ENCODE data around the gene RPS14. TPM values are rescaled to one million over a fixed set of nuclear protein-coding genes. Genes with fewer than 3 reads are reported as not detected.
"Not testable (repeated sequence)": the region's sequence is repeated elsewhere in the genome, so short reads cannot be mapped to it uniquely, and the experiment has no call there.

Gene RPS14
- polyA plus RNA-seq, 1 donor, result 3,181 TPM

- not testable (repeated sequence) for DNase-seq (ENCODE audit: low read depth)
These were observed 35.4 kb downstream of the RPS14 start for GRCh38 chr5:150413902-150414790.

DNA sequence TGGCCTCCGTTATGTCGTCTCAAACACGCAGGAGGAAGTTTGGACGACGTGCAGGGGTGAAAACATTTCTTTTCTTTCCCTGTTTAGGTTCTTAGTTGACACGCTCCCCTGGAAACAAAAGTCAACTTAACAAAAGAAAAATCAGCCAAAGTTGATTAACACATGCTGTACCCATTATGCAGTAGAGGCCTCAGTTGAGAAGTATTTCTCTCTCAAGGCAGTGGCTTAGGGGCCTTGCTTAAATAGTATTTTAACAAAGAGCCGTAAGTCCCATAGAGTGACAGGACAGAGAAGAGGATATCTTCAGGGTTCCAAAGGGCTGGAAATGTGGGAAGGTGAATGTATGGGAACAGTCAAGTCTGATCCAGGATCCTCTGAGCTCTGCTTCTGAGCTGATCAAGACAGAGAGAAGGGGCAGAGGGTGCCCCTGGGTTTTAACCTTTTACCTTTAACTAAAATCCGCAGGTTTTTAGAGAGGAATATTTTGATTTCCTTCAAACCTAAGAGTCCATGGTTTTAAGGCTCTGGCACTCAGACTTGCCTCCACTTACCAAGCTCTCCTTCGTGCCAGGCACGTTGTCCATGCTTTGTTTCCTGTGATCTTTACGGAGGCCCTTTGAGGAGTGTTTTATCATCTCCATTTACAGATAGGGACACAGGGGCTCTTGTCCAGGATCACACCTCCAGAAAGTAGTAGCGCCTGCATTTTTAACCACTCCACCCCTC, 36.2 kb downstream of the RPS14 start:
- no peak for DNase-seq (ENCODE audit: low read depth)

DNA sequence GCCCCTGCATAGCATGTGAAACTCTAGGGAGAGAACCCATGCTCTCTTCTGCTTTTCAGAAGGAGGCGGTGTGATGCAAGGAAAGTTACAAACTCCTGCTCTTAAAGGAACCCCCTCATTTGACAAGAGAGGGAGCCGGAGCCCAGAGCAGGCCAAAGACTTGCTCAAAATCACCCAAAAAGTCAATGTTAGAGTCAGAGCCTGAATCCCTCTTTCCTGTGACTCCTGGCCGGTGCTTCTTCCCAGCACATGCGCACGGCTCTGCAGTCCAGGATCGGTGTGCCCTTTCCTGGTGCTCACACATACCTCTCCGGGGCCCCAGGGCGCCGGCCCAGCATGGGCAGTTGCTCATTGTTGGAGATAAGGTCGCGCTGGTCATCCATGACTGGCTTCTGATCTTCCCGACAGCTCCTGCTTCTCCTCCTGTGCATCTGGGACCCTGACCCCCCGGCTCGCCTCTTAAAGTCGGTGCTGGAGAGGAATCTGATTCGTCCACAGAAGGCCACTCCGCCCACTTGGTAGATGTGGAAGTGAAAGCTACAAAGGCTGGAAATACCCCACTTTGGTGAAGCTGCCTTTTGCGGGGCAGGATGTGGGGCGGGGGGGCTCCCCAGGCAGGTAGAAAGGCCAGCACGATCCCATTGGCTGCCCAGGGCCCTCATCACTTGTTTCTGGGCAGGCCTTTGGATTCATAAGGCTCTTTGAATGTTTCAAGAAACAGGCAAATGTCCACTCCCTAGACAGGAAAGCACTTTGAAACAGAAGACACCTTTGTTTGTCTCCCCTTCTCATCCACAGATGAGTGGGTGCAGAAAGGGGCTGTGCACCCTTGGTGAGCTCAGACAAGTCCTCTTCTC, 37.0 kb downstream of the RPS14 start, which contains the start of gene CD74:
Gene CD74 (minus strand): TSS at position 592 of the 857 bp plus-strand sequence. CDS start 161 bp downstream, at position 431.
- no peak for DNase-seq (ENCODE audit: low read depth)

DNA sequence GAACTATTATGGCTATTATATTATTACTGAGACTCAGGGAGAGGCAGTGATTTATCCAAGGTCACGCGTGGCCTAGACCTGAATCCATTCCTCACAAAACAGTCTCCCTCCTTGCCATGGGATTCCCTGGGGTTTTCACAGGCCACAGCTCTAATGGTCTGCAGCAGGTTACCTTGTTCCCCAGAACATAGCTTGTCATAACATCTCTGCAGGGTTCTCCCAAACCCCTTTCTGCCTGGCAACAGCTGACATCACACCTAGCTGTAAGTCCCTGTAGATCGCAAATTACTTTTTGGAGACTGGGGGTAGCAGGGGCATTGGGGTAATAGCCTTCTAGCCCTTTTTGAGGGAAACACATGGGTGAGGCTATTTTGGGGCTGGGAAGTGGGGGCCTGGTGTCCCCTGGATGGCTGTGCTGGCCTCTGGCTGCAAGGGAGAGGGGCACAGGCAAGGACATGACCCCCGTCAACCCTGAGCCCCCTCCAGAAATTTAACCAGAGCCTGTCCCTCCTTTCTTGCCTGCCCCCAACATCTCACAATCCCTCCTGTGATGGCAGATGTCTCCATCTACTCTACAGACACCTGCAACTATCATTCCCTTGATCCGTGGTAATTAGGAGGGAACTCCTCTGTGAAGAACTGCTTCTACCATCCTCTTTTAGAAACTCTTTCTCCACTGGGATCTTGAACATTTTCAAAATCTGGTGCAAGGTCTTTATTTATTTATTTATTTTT, 38.1 kb downstream of the RPS14 start:
- DNase-seq (ENCODE audit: low read depth), result no peak

DNA sequence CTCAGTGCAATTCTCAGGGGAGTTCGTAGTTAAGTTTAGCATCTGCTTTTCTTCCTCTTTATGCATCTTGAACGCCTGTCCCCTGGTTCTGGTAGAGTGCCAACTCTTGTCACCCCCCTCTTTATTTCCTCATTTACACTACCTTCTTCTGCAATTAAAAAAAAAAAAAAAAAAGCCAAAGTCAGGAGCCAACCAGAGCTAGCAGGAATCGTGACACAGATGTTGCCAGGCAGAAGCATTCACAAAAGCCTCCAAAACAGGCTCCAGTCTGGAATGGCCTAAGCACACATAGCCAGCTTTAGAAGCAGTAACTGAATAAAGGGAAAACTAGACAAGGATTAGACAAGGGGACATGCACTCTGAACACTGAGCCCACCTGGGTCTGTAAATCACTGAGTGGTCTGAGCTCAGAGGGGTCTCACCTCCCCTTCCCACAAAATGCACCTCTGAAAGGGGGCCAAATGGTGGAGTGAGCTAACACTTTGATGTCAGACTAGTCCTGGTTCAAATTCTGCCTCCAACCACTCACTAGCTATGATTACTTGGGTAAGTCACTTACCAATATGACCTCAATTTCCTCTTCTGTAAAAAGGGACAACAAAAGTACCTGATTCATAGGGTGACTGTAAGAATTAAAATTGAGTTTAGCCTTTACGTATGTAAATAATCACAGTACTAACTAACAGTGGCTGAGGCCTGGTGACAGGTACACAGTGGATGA, 38.9 kb downstream of the RPS14 start:
- DNase-seq (ENCODE audit: low read depth), result peak; percentile 77

DNA sequence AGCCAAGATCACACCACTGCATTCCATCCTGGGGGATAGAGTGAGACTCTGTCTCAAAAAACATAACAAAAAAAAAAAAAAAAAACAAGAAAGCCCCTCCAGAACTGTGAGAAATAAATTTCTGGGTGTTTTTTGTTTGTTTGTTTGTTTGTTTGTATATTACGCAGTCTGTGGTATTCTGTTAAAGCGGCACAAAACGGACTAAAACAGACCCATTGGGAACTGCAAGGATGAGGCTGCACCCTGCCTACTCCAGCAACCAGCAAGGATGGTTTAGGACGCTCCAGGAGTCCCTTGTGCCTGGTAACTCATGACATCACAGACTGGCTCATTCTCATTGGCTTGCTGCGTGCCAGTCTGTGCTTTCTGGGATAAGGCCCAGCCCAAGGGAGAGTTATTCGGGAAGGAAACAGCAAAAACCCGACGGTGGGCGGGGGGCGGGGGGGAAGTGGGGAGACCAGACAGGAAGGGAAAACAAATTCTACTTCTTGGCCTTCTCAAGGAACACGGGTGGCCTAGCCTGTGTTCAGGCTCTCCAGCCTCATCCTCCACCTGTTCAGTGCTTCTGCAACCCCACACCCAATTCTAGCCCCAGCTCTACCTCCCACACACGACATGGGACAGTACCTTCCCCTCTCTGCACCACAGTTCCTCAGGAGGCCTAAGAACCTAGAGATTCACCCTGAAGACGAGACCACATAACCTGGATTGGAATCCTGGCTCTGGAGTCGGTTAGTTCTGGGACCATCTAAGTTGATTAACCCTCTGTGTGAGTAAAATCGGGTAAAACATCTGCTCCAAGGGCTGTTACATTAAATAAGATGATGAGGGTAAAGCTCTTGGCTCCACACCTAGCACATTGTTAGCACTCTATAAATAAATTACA, 39.7 kb downstream of the RPS14 start:
- DNase-seq (ENCODE audit: low read depth), result peak; percentile 52

DNA sequence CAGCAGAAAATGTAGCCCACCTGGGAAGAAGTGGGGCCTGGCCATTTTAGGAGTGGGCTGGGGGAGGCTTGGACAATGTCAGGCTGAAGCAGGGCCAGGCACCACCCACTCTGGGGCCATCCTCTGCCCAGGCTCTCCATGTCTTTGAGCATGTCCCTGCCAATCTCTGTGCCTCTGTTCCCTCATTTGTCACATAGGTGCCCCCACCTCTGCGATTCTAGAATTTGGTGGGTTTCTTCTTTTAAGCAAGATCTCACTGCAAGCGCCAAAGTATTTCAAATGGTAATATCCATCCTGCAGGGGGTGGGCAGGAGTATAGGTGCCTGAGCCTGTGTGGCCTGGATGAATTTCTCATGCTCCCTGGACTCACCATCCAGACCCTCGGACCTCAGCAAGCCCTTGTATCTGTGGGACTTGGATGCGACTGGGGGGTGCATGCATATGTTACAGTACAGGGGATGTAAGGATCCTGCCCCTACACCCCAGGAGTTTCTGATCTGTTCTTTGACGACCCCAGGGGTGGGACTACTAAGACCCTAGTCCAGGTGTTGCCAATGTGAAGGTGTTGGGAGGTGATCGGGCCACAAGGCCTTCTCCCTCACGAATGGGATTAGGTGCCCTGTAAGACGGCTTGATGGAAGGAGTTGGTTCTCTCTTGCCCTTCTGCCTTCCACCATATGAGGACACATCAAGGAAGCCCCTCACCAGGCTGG, 41.2 kb downstream of the RPS14 start:
- DNase-seq (ENCODE audit: low read depth), result no peak

DNA sequence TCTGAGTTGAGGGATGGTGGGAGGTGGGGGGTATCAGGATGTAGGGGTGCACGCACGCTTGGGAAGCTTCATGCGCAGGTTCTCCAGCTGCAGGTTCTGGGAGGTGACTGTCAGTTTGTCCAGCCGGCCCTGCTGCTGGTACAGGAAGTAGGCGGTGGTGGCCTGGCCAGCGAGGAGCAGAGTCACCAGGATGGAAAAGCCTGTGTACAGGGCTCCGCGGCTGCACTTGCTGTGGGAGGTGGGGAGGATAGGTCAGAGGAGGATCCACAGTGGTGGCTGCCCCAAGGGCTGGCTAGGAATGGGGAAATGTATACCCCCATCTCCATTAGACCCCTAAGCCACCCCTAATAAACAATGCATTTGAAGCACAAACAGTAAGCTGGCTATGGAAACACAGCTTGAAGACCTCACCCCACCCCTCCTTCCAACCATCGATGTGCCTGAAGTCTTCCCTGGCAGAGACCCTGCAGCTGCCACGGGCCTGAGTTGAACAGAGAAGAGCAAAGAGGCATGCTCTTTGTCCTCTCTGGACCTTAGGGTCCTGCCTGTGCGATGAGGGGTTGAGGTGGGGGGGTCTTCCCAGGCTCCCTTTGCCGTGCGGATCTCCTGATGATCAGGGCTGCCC, 42.3 kb downstream of the RPS14 start:
- DNase-seq (ENCODE audit: low read depth), result no peak

DNA sequence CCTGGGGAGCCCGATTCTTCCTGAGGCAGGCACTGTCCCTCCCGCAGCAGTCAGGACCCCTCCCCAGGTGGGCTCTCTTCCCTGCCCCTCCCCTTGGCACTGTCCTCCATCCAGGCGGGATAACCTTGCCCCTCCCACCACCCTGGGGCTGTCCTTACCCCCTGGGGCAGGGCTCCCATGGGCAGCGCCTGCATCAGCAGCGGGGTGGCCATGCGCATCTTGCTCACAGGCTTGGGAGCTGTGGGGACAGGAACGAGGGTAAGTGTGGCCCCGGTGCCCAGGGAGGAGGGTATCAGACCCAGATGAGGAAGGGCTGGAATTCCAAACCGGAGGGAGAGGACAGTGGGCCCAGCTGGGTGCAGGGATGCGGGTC, 42.8 kb downstream of the RPS14 start:
- no peak for DNase-seq (ENCODE audit: low read depth)

- no peak for DNase-seq (ENCODE audit: low read depth)
These were observed 43.3 kb downstream of the RPS14 start for GRCh38 chr5:150406103-150406722.

DNA sequence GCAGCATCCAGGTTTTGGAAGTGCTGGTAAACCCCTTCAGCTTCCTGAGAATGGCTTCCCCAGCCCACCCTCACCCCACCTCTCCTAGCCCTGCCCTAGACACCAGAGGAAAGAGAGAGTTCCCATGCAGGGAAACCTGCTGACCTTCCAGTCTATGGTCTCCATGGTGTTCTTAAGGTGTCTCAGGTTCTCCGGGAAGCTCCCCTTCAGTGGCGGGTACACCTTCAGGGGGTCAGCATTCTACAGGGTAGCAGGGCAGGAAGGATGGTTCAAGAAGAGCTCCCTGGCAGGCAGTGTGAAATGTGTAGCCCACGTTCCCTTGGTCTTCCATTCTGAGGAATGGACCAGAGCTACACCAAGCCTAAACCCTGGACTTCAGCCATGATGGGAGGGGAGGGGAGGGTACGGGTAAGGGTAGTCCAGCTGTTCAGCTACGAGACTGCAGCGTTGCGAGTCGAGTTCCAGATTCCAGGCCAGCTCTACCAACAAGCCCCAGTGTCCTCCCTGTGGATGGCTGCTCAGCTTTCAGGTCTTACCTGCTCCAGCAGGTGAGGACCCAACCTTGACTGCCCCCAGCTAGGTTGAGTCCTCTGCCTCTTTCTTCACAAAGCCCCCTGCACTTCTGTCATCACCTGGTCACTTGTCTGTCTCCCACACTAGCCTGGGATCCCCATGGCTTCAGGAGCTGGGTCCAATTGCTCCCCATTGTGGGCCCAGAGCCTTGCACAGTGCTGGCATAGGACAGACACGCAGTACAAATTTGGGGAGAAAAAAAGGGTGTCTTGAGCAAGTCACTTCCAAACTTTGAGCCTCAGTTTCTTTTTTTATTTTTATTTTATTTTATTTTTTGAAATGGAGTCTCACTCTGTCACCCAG, 44.4 kb downstream of the RPS14 start:
- no peak for DNase-seq (ENCODE audit: low read depth)

- DNase-seq (ENCODE audit: low read depth), result no peak
These were observed 45.0 kb downstream of the RPS14 start for GRCh38 chr5:150404535-150404934.

DNA sequence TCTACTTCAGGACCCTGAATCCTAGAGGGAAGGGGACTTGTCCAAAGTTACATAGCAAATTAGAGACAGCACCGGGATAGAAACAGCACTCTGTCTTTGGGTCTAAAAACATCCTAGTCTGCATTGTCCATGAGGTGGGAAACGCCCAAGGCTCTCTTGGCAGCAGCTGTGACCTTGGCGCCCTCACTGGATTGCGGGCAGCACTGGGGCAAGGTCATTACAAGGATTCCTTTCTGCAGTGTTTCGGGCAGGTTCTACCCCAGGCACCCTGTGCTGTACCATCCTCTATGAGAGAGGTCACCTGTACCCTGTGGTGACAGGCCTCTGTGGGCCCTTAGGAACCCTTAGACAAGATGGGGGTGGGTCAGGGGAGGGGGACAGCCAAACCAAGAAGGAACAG, 45.4 kb downstream of the RPS14 start:
- DNase-seq (ENCODE audit: low read depth), result no peak

DNA sequence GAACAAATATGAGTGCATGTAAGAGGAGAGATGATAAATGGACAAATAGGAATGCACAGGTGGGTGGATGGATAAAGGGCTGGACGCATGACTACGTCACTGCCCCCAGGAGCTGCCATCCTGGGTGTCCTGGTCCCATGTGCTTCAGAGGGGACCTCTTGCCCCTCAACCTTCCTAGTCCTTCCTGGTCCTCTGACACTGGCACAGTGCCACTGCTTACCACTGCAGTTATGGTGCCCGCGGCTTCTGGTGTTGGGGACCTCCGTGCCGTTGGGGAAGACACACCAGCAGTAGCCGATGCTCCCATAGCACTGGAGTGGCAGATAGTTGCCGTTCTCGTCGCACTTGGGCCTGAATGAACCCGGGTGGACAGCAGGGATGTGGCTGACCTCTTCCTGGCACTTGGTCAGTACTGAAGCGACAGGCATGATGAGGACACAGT, 46.6 kb downstream of the RPS14 start:
- no peak for DNase-seq (ENCODE audit: low read depth)

- DNase-seq (ENCODE audit: low read depth), result no peak
These were observed 47.2 kb downstream of the RPS14 start for GRCh38 chr5:150402229-150402773.

GRCh38 chr5:150401376-150402228, 47.9 kb downstream of the RPS14 start:
- DNase-seq (ENCODE audit: low read depth), result no peak

Measured in forelimb muscle (tissue), 1 donor.